BJ (cell line): ENCODE measurements around the gene MESP2. TPM values are rescaled to one million over a fixed set of nuclear protein-coding genes. Genes with fewer than 3 reads are reported as not detected.

Experiments used
- CTCF ChIA-PET: fragments of 350-600 bp; formaldehyde crosslinking; extraction: SDS; loops from one replicate; lab custom pipeline; 2021; ENCODE audit warnings: antibody characterized with exemption, inconsistent platforms; lab: Yijun Ruan, JAX
- POLR2A ChIA-PET: fragments of 300-600 bp; sonication (Branson Sonifier 250); formaldehyde crosslinking; extraction: SDS; loops from one replicate; lab custom pipeline; 2021; ENCODE audit warnings: antibody characterized with exemption; lab: Charles Lee
- DNase-seq: peaks from one replicate; pipeline ENCODE4 v3.0.0-alpha.2; 2011; ENCODE audit warnings: low read depth
- H3K27me3 ChIP-seq: 2 replicates; pipeline ENCODE4 v1.6.0; 2011; ENCODE audit warnings: low read length; ENCODE audit not compliant: control insufficient read depth, insufficient read depth
- H3K36me3 ChIP-seq: 2 replicates; pipeline ENCODE4 v1.5.1; 2011; ENCODE audit warnings: low read length; ENCODE audit not compliant: control insufficient read depth, insufficient read depth
- H3K4me3 ChIP-seq: 2 replicates; pipeline ENCODE4 v1.5.1; 2011; ENCODE audit warnings: low read depth, mild to moderate bottlenecking, control low read depth, low read length
- CTCF ChIP-seq: IDR thresholded peaks from 2 replicates; pipeline ENCODE4 v1.5.1; 2011; ENCODE audit warnings: low read depth, mild to moderate bottlenecking, control low read depth, inconsistent platforms, low read length, moderate library complexity; ENCODE audit not compliant: insufficient read depth
- polyA plus RNA-seq: library from polyadenylated mRNA; depleted of rRNA; stranded (reverse); fragments of >200 nt; gene quantifications from 2 replicates; pipeline ENCODE4 v1.2.3, GENCODE V29; 2011

MESP2 gene
- polyA plus RNA-seq, 1 experiment, result 0.39 TPM

- no peak for DNase-seq
- Histone ChIP-seq H3K4me3 (no peak overlapping the region), H3K36me3 (peaks cover 5% of the 10 kb centered on the region), H3K27me3 (no peaks in the 10 kb centered on the region)
- ChIA-PET POLR2A (no interaction called here), CTCF (interaction anchor here (0.6 to 2.8 kb wide), 9 partner anchors 10 to 105 kb away, joined by 3 to 11 read pairs (median 4); no protein-coding TSS in a partner anchor)
- TF ChIP-seq CTCF, result no peak
Observed at GRCh38 chr15:89783111-89783860, 7.2 kb downstream of the MESP2 start.

GRCh38 chr15:89783861-89784685 is 7.9 kb downstream of the MESP2 start:
- POLR2A ChIA-PET, result interaction anchor here (0.6 kb wide), 1 partner anchor 39 kb away, joined by 11 read pairs; no protein-coding TSS in a partner anchor
- TF ChIP-seq CTCF, result no peak
- no peaks in the 10 kb centered on the region for H3K27me3 ChIP-seq
- DNase-seq, result no peak
- peaks cover 7% of the 10 kb centered on the region for H3K36me3 ChIP-seq
- CTCF ChIA-PET, result interaction anchor here (0.7 to 2.8 kb wide), 8 partner anchors 11 to 104 kb away, joined by 3 to 11 read pairs (median 6); no protein-coding TSS in a partner anchor
- H3K4me3 ChIP-seq, result no peak overlapping the region

- H3K36me3 ChIP-seq, result peaks cover 7% of the 10 kb centered on the region
- no peak for DNase-seq
- CTCF ChIA-PET, result interaction anchor here (1.2 to 2.3 kb wide), 2 partner anchors 13 to 24 kb away, joined by 6 to 11 read pairs; no protein-coding TSS in a partner anchor
- TF ChIP-seq CTCF, result no peak
- POLR2A ChIA-PET, result interaction anchor here (0.6 kb wide), 1 partner anchor 39 kb away, joined by 11 read pairs; no protein-coding TSS in a partner anchor
- H3K27me3 ChIP-seq, result no peaks in the 10 kb centered on the region
- H3K4me3 ChIP-seq, result no peak overlapping the region
Observed at GRCh38 chr15:89784686-89784960, 8.5 kb downstream of the MESP2 start.

GRCh38 chr15:89785064-89785773 is 9.1 kb downstream of the MESP2 start:
- ChIA-PET POLR2A (no interaction called here), CTCF (interaction anchor here (1.2 kb wide), 1 partner anchor 14 kb away, joined by 6 read pairs; no protein-coding TSS in a partner anchor)
- Histone ChIP-seq H3K27me3 (no peaks in the 10 kb centered on the region), H3K4me3 (no peak overlapping the region), H3K36me3 (peaks cover 7% of the 10 kb centered on the region)
- no peak for DNase-seq
- TF ChIP-seq CTCF, result no peak
